ENCODE results near the gene SUMF1.

GRCh38 chr3:4471907-4472306, 4.8 kb upstream of the SUMF1 start:
- no peak for TF ChIP-seq CTCF (IDR thresholded peaks at IDR 0.05)
- no peak for TF ChIP-seq POLR2A (IDR thresholded peaks at IDR 0.05)

Measured in uterus (tissue), 2 donors.